ENCODE results near the gene SLC7A7. TPM values are rescaled to one million over a fixed set of nuclear protein-coding genes. Genes with fewer than 3 reads are reported as not detected.

Gene SLC7A7
- total and polyA plus RNA-seq, 2 of the 13 experiments (the other 11 are each of a cell fraction or from before 2014, with no cell fraction given) = 0.13 to 0.63 TPM

DNA sequence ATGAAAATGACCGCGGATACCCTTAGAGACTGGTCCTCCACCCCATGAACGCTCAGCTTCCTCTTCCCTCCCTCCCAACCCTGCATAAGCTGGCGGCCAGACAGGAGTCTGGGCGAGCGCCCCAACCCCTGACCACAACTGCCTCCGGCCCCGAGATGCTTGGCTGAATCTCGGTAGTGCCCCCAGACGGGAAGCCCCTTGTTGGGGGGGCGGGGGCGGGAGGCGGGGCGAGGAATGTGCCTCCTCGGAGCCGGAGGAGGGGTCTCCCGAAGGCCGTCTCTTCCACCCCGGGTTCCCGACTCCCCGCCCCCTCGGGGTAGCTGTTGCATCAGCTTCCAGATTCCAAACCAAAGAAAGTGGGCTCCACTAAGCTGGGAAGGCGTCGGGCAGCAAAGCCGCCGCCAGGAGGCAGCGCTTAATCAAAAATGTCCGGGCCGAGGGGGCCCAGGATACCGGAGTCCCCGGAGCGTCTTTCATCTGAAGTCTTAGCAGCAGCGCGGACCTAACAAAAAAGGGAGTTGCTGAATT lies 7.4 kb upstream of the SLC7A7 start (continued):
- TF ChIP-seq RXRA (CRISPR knock-in tag; IDR thresholded peaks at IDR 0.05) (0 out of 2 replicates have a peak, but pooled peaks have one; percentile 46), MIER2 (CRISPR knock-in tag; IDR thresholded peaks at IDR 0.05) (0 out of 2 replicates have a peak, but pooled peaks have one; percentile 14), ARID3A (IDR thresholded peaks at IDR 0.05; ENCODE audit: low read depth, low read length) (peak; percentile 83), CEBPG (CRISPR knock-in tag; IDR thresholded peaks at IDR 0.05) (peak; percentile 97), GATAD2A (CRISPR knock-in tag; IDR thresholded peaks at IDR 0.05) (peak; percentile 80), ZNF441 (CRISPR knock-in tag; IDR thresholded peaks at IDR 0.05; ENCODE audit: borderline replicate concordance) (peak; percentile 73), TCF7L2 (IDR thresholded peaks at IDR 0.05; ENCODE audit: low read depth, low read length) (no peak), AGO1 (IDR thresholded peaks at IDR 0.05; ENCODE audit: low read depth, low read length, poor library complexity, severe bottlenecking) (no peak), NFYC (CRISPR knock-in tag; IDR thresholded peaks at IDR 0.05) (0 out of 2 replicates have a peak, but pooled peaks have one; percentile 20), HNRNPL (IDR thresholded peaks at IDR 0.05; ENCODE audit: low read depth, low read length) (no peak), MXD4 (CRISPR knock-in tag; IDR thresholded peaks at IDR 0.05) (0 out of 2 replicates have a peak, but pooled peaks have one; percentile 62), PITX1 (CRISPR knock-in tag; IDR thresholded peaks at IDR 0.05) (peak; percentile 79; the same call in 1 of the 2 replicates), ELF1 (CRISPR knock-in tag; IDR thresholded peaks at IDR 0.05) (peak; percentile 48; the same call in 1 of the 2 replicates), HNRNPLL (IDR thresholded peaks at IDR 0.05; ENCODE audit: low read depth, low read length, poor library complexity, severe bottlenecking) (no peak), STAT5B (CRISPR knock-in tag; IDR thresholded peaks at IDR 0.05) (0 out of 2 replicates have a peak, but pooled peaks have one; percentile 13), MIXL1 (CRISPR knock-in tag; IDR thresholded peaks at IDR 0.05) (peak; percentile 88), KDM2A (CRISPR knock-in tag; IDR thresholded peaks at IDR 0.05; ENCODE audit: borderline replicate concordance, low read depth) (peak; percentile 96), ZGPAT (CRISPR knock-in tag; IDR thresholded peaks at IDR 0.05) (peak; percentile 63; the same call in 1 of the 2 replicates), KLF6 (CRISPR knock-in tag; IDR thresholded peaks at IDR 0.05) (peak; percentile 92; the same call in 1 of the 2 replicates), SCMH1 (CRISPR knock-in tag; IDR thresholded peaks at IDR 0.05; ENCODE audit: borderline replicate concordance) (no peak), ZNF564 (CRISPR knock-in tag; IDR thresholded peaks at IDR 0.05) (no peak), BRF2 (CRISPR knock-in tag; IDR thresholded peaks at IDR 0.05) (peak; percentile 20; the same call in 1 of the 2 replicates), SMC3 (IDR thresholded peaks at IDR 0.05; ENCODE audit: low read length) (peak; percentile 89), ZNF24 (IDR thresholded peaks at IDR 0.05) (0 out of 2 replicates have a peak, but pooled peaks have one; percentile 21)
- TF ChIP-seq, protein P1, sequence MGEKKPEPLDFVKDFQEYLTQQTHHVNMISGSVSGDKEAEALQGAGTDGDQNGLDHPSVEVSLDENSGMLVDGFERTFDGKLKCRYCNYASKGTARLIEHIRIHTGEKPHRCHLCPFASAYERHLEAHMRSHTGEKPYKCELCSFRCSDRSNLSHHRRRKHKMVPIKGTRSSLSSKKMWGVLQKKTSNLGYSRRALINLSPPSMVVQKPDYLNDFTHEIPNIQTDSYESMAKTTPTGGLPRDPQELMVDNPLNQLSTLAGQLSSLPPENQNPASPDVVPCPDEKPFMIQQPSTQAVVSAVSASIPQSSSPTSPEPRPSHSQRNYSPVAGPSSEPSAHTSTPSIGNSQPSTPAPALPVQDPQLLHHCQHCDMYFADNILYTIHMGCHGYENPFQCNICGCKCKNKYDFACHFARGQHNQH (CRISPR knock-in tag; IDR thresholded peaks at IDR 0.05) = peak; percentile 72; the same call in 1 of the 2 replicates
- TF ChIP-seq, protein P2, sequence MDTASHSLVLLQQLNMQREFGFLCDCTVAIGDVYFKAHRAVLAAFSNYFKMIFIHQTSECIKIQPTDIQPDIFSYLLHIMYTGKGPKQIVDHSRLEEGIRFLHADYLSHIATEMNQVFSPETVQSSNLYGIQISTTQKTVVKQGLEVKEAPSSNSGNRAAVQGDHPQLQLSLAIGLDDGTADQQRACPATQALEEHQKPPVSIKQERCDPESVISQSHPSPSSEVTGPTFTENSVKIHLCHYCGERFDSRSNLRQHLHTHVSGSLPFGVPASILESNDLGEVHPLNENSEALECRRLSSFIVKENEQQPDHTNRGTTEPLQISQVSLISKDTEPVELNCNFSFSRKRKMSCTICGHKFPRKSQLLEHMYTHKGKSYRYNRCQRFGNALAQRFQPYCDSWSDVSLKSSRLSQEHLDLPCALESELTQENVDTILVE (CRISPR knock-in tag; IDR thresholded peaks at IDR 0.05) = 0 out of 2 replicates have a peak, but pooled peaks have one; percentile 55

All from HepG2 (cell line).